Endodermal cell (in vitro differentiated cells): ENCODE results near the gene PDE7B. TPM values are rescaled to one million over a fixed set of nuclear protein-coding genes. Genes with fewer than 3 reads are reported as not detected.

Source experiments
- DNase-seq: peaks from one replicate; pipeline ENCODE4 v3.0.0-alpha.2; 2017
- H3K27ac ChIP-seq: 2 replicates; pipeline ENCODE4 v1.5.1; 2013; ENCODE audit warnings: mild to moderate bottlenecking, low read depth, low read length, moderate library complexity
- H3K27me3 ChIP-seq: 2 replicates; pipeline ENCODE4 v1.6.1; 2013; ENCODE audit warnings: mild to moderate bottlenecking, low read length, moderate library complexity; ENCODE audit not compliant: insufficient read depth, control insufficient read depth, poor library complexity, severe bottlenecking
- H3K36me3 ChIP-seq: 2 replicates; pipeline ENCODE4 v1.7.0; 2013; ENCODE audit warnings: mild to moderate bottlenecking, low read length, moderate library complexity; ENCODE audit not compliant: control insufficient read depth, insufficient read depth
- H3K4me1 ChIP-seq: one replicate; pipeline ENCODE4 v1.7.0; 2013; ENCODE audit warnings: low read length; ENCODE audit not compliant: control insufficient read depth, insufficient read depth
- H3K4me3 ChIP-seq: 2 replicates; pipeline ENCODE4 v1.5.1; 2013; ENCODE audit warnings: mild to moderate bottlenecking, low read length, moderate library complexity
- H3K9ac ChIP-seq: 2 replicates; pipeline ENCODE4 v1.6.1; 2013; ENCODE audit warnings: mild to moderate bottlenecking, low read length, moderate library complexity; ENCODE audit not compliant: poor library complexity, severe bottlenecking; ENCODE audit errors: extremely low read depth
- H3K9me3 ChIP-seq: 2 replicates; pipeline ENCODE4 v1.6.1; 2013; ENCODE audit warnings: mild to moderate bottlenecking, low read length, moderate library complexity; ENCODE audit not compliant: control insufficient read depth
- H3K27ac Mint-ChIP-seq: 2 replicates; pipeline ENCODE4 v1.8.0; 2020; ENCODE audit warnings: mixed read lengths
- H3K27me3 Mint-ChIP-seq: 2 replicates; pipeline ENCODE4 v1.8.0; 2021; ENCODE audit warnings: mild to moderate bottlenecking, mixed read lengths; ENCODE audit not compliant: insufficient read depth
- H3K36me3 Mint-ChIP-seq: 2 replicates; pipeline ENCODE4 v1.8.0; 2020; ENCODE audit warnings: low read depth, mixed read lengths
- H3K4me1 Mint-ChIP-seq: 2 replicates; pipeline ENCODE4 v1.8.0; 2020; ENCODE audit warnings: mixed read lengths
- H3K4me3 Mint-ChIP-seq: 2 replicates; pipeline ENCODE4 v1.8.0; 2020; ENCODE audit warnings: mild to moderate bottlenecking, moderate library complexity, mixed read lengths
- H3K9me3 Mint-ChIP-seq: 2 replicates; pipeline ENCODE4 v1.8.0; 2020; ENCODE audit warnings: mild to moderate bottlenecking, mixed read lengths
- WGBS, 2 experiments: methylation state at CpG; one replicate each; pipeline versions ENCODE4 v1.1.5 to v1.1.7; 2013; ENCODE audit warnings: missing lambda C conversion rate in 2 of 2, mixed read lengths in 1 of 2; ENCODE audit not compliant: insufficient coverage in 1 of 2, insufficient read length in 1 of 2; 5-methylcytosine and 5-hydroxymethylcytosine counted together
- total RNA-seq, 2 donors: library from RNA; stranded (reverse); fragmentation: NEBNext Ultra II Directional in 1 of 2; extraction: Animal tissue kit (Norgen Biotek cat#: 25700) in 1 of 2; gene quantifications; 2 replicates in 1 of 2; 3 replicates in 1 of 2; pipeline ENCODE4 v1.2.1, GENCODE V29; 2021
- TF ChIP-seq, protein P1 (sequence below): fragments of 200-600 bp; sonication (generic); conservative IDR thresholded peaks from 2 replicates; pipeline ENCODE4 v1.5.0; 2021; ENCODE audit warnings: antibody characterized with exemption, mild to moderate bottlenecking

Gene PDE7B
- total RNA-seq, 2 donors from 2014 or later = 0.26 TPM; not detected in 1

- Histone ChIP-seq H3K36me3 (no peaks in the 10 kb centered on the region), H3K27me3 (no peaks in the 10 kb centered on the region), H3K4me1 (no peaks in the 10 kb centered on the region), H3K9ac (no peak overlapping the region), H3K27ac (no peak overlapping the region), H3K4me3 (no peak overlapping the region), H3K9me3 (no peaks in the 10 kb centered on the region)
- H3K36me3 Mint-ChIP-seq = no peaks in the 10 kb centered on the region
- 80 to 93% methylated on average over 1 to 4 of the region's 4 CpGs for WGBS, 2 experiments
- TF ChIP-seq, protein P1, sequence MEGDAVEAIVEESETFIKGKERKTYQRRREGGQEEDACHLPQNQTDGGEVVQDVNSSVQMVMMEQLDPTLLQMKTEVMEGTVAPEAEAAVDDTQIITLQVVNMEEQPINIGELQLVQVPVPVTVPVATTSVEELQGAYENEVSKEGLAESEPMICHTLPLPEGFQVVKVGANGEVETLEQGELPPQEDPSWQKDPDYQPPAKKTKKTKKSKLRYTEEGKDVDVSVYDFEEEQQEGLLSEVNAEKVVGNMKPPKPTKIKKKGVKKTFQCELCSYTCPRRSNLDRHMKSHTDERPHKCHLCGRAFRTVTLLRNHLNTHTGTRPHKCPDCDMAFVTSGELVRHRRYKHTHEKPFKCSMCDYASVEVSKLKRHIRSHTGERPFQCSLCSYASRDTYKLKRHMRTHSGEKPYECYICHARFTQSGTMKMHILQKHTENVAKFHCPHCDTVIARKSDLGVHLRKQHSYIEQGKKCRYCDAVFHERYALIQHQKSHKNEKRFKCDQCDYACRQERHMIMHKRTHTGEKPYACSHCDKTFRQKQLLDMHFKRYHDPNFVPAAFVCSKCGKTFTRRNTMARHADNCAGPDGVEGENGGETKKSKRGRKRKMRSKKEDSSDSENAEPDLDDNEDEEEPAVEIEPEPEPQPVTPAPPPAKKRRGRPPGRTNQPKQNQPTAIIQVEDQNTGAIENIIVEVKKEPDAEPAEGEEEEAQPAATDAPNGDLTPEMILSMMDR = no peak
- no peaks in the 10 kb centered on the region for H3K9me3 Mint-ChIP-seq
- no peaks in the 10 kb centered on the region for H3K27me3 Mint-ChIP-seq
- no peak for DNase-seq
- no peak overlapping the region for H3K4me3 Mint-ChIP-seq
- no peaks in the 10 kb centered on the region for H3K4me1 Mint-ChIP-seq
- H3K27ac Mint-ChIP-seq = no peak overlapping the region
Observed at GRCh38 chr6:135990439-135990838, 138.9 kb downstream of the PDE7B start.

DNA sequence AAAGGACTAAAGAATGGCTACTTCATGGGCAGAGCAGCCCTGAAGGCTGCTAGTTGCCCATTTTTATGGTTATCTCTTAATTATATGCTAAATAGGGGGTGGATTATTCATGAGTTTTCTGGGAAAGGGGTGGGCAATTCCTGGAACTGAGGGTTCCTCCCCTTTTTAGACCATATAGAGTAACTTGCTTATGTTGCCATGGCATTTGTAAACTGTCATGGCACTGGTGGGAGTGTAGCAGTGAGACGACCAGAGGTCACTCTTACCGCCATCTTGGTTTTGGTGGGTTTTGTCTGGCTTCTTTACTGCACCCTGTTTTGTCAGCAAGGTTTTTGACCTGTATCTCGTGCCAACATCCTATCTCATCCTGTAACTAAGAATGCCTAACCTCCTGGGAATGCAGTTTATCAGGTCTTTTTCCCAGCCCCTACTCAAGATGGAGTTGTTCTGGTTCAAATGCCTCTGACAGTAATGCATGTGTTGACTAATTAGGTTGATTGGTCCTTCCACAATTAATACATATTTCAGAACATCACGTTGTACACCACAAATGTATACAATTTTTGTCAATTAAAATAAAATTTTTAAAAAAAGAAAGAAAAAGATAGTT is 139.5 kb downstream of the PDE7B start:
- Mint-ChIP-seq H3K27ac (no peak overlapping the region), H3K9me3 (no peaks in the 10 kb centered on the region), H3K27me3 (no peaks in the 10 kb centered on the region), H3K4me3 (no peak overlapping the region), H3K36me3 (no peaks in the 10 kb centered on the region), H3K4me1 (no peaks in the 10 kb centered on the region)
- no peak overlapping the region for H3K4me3 ChIP-seq
- H3K9ac ChIP-seq = no peak overlapping the region
- no peaks in the 10 kb centered on the region for H3K27me3 ChIP-seq
- WGBS, 2 experiments = 96 to 100% methylated on average over 2 to 3 of the region's 4 CpGs
- no peak for DNase-seq
- H3K36me3 ChIP-seq = no peaks in the 10 kb centered on the region
- no peaks in the 10 kb centered on the region for H3K9me3 ChIP-seq
- TF ChIP-seq, protein P1 = no peak
- H3K4me1 ChIP-seq = no peaks in the 10 kb centered on the region
- no peak overlapping the region for H3K27ac ChIP-seq

DNA sequence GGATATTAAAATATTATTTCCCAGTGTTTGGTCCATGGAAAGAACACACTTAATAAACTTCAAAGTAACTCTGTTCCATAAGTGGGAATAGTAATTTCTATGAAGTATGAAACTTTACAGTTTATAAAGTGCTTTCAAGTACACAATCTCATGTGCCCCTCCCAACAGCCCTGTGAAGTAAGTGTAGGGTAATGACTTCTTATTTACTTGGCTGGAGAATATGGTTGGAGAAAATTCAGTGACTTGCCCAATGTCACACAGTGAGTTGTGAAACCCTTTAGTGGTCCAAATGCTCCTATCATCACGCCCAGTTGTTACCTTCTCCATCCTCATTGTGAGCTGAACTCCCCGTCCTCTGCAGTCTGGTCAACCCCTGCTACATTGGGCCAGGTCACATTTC is 141.2 kb downstream of the PDE7B start:
- Histone ChIP-seq H3K9me3 (no peaks in the 10 kb centered on the region), H3K27me3 (no peaks in the 10 kb centered on the region), H3K4me3 (no peak overlapping the region), H3K36me3 (no peaks in the 10 kb centered on the region), H3K27ac (no peak overlapping the region), H3K9ac (no peak overlapping the region), H3K4me1 (no peaks in the 10 kb centered on the region)
- Mint-ChIP-seq H3K27me3 (no peaks in the 10 kb centered on the region), H3K36me3 (no peaks in the 10 kb centered on the region), H3K4me3 (no peak overlapping the region), H3K4me1 (no peaks in the 10 kb centered on the region), H3K9me3 (no peaks in the 10 kb centered on the region), H3K27ac (no peak overlapping the region)
- TF ChIP-seq, protein P1 = no peak
- 87% methylated on average over 2 of the region's 2 CpGs; no CpG with 5 or more reads in 1 of the 2 experiments for WGBS, 2 experiments
- DNase-seq = no peak
